Keratinocyte (primary cell): Measurements from ENCODE around the gene FGF5. TPM values are rescaled to one million over a fixed set of nuclear protein-coding genes. Genes with fewer than 3 reads are reported as not detected.

ENCODE experiments used
- DNase-seq: peaks from one replicate; pipeline ENCODE4 v3.0.0-alpha.2; 2011; ENCODE audit warnings: low read depth, missing footprints, low spot score
- FAIRE-seq: peaks from 2 replicates; lab custom pipeline; 2011; peaks lifted over from hg19 to GRCh38; lab: Jason Lieb, UNC
- H2AFZ ChIP-seq: 2 replicates; pipeline ENCODE4 v1.6.0; 2012; ENCODE audit warnings: low read length, control low read depth, inconsistent platforms; ENCODE audit not compliant: control insufficient read depth
- H3K27ac ChIP-seq: 2 replicates; pipeline ENCODE4 v1.5.1; 2011; ENCODE audit warnings: low read length; ENCODE audit not compliant: control insufficient read depth, insufficient read depth
- H3K27me3 ChIP-seq: 3 replicates; pipeline ENCODE4 v1.6.0; 2011; ENCODE audit warnings: low read length; ENCODE audit not compliant: control insufficient read depth, insufficient read depth; ENCODE audit errors: extremely low read depth
- H3K36me3 ChIP-seq, 2 experiments: 2 replicates in 1 of 2; 3 replicates in 1 of 2; pipeline ENCODE4 v1.5.1; 2011; ENCODE audit warnings: low read length in 2 of 2, mild to moderate bottlenecking in 1 of 2; ENCODE audit not compliant: control insufficient read depth in 2 of 2, insufficient read depth in 2 of 2; ENCODE audit errors: extremely low read depth in 1 of 2
- H3K4me1 ChIP-seq: 3 replicates; pipeline ENCODE4 v1.5.1; 2011; ENCODE audit warnings: low read length; ENCODE audit not compliant: control insufficient read depth, insufficient read depth; ENCODE audit errors: extremely low read depth
- H3K4me2 ChIP-seq: 3 replicates; pipeline ENCODE4 v1.6.0; 2011; ENCODE audit warnings: low read depth, low read length; ENCODE audit not compliant: control insufficient read depth, insufficient read depth; ENCODE audit errors: extremely low read depth
- H3K4me3 ChIP-seq, 3 experiments: fragments of 200-600 bp in 1 of 3; sonication (generic) in 1 of 3; 2 replicates in 2 of 3; 3 replicates in 1 of 3; pipeline ENCODE4 v1.5.1; 2011 to 2016; ENCODE audit warnings: low read length in 3 of 3, mild to moderate bottlenecking in 3 of 3, control low read depth in 2 of 3, inconsistent platforms in 1 of 3, low read depth in 1 of 3, mixed read lengths in 1 of 3, mixed run types in 1 of 3, moderate library complexity in 1 of 3; ENCODE audit not compliant: control insufficient read depth in 2 of 3, insufficient read depth in 2 of 3; ENCODE audit errors: extremely low read depth in 1 of 3
- H3K79me2 ChIP-seq: 2 replicates; pipeline ENCODE4 v1.6.0; 2012; ENCODE audit warnings: low read length; ENCODE audit not compliant: control insufficient read depth, insufficient read depth
- H3K9ac ChIP-seq: 3 replicates; pipeline ENCODE4 v1.6.0; 2011; ENCODE audit warnings: low read length; ENCODE audit not compliant: control insufficient read depth, insufficient read depth; ENCODE audit errors: extremely low read depth
- H3K9me1 ChIP-seq: 3 replicates; pipeline ENCODE4 v1.6.0; 2011; ENCODE audit warnings: low read length; ENCODE audit not compliant: control insufficient read depth, insufficient read depth; ENCODE audit errors: extremely low read depth
- H3K9me3 ChIP-seq: 2 replicates; pipeline ENCODE4 v1.5.1; 2012; ENCODE audit warnings: low read depth, low read length; ENCODE audit not compliant: control insufficient read depth
- H4K20me1 ChIP-seq: 3 replicates; pipeline ENCODE4 v1.6.0; 2011; ENCODE audit warnings: low read length; ENCODE audit not compliant: control insufficient read depth, insufficient read depth; ENCODE audit errors: extremely low read depth
- EZH2 ChIP-seq: IDR thresholded peaks from one replicate; pipeline ENCODE4 v1.6.1; 2012; ENCODE audit warnings: inconsistent platforms, mild to moderate bottlenecking, low read length, moderate library complexity
- dilution Hi-C: fragments of 300-500 bp; cut with MboI; formaldehyde crosslinking; loops from one replicate; pipeline ENCODE4 v1.7.0; 2020; ENCODE audit warnings: low sequenced_read_pairs; ENCODE audit not compliant: extremely low pct_ligation_motif_present
- polyA plus RNA-seq, 5 experiments: library from polyadenylated mRNA; depleted of rRNA in 3 of 5; stranded (reverse) in 3 of 5; stranded (forward) in 1 of 5; unstranded in 1 of 5; fragments of >200 nt; gene quantifications; 1 replicate in 1 of 5; 2 replicates in 3 of 5; 3 replicates in 1 of 5; pipeline versions ENCODE4 v1.2.1 to v1.2.3, GENCODE V29; 2011 to 2012; ENCODE audit warnings: missing spikeins in 2 of 5, low read depth in 1 of 5, low replicate concordance in 1 of 5
- TF ChIP-seq, protein P1 (sequence below), 3 experiments: IDR thresholded peaks in 1 of 3; conservative IDR thresholded peaks in 1 of 3; optimal IDR thresholded peaks in 1 of 3; 2 replicates in 2 of 3; 3 replicates in 1 of 3; pipeline versions ENCODE3 to v1.5.1; 2011; ENCODE audit warnings: low read length in 3 of 3, mild to moderate bottlenecking in 3 of 3, moderate library complexity in 2 of 3, control low read depth in 1 of 3, inconsistent platforms in 1 of 3; ENCODE audit not compliant: insufficient read depth in 2 of 3; ENCODE audit errors: extremely low read depth in 1 of 3

Gene FGF5
- polyA plus RNA-seq, 1 donor (not counting 4 experiments of a cell fraction or from before 2014, with no cell fraction given): 3.9 TPM

DNA sequence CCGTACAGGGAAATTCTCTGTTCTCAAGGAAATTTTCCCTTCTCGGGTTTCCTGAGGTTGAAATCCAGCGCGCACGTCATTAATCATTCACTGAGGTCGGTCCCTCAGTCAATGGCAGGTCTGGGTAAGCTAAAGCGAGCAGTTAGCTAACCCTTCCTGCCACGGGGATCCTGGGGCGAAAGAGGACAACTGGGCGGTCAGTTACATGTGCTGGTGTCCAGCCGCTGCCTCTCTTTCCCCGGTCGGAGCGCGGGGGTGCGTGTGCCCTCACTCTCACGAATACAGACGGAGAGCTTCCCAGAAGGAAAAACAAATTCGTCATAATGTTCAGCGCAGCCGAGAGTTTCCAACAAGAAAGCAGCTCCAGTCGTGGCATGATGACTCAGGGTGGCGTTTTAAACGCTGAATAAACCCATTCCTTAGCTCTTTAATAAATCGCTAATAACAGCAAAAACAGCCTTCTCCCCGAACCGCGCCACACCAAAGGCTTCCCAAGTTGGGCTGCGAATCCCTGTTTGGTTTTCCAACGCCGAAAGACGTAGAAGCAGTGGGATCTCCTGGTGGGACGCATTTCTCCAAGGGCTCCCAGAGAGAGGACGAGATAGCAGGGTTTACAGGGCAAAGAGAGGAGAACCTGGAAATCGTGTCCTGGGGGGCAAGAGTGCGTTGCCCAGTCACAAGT lies 752 bp upstream of the FGF5 start:
- peak; percentile 96 for FAIRE-seq
- Histone ChIP-seq H3K79me2 (no peaks in the 10 kb centered on the region), H3K27ac (peak overlapping the region; percentile 44)

DNA sequence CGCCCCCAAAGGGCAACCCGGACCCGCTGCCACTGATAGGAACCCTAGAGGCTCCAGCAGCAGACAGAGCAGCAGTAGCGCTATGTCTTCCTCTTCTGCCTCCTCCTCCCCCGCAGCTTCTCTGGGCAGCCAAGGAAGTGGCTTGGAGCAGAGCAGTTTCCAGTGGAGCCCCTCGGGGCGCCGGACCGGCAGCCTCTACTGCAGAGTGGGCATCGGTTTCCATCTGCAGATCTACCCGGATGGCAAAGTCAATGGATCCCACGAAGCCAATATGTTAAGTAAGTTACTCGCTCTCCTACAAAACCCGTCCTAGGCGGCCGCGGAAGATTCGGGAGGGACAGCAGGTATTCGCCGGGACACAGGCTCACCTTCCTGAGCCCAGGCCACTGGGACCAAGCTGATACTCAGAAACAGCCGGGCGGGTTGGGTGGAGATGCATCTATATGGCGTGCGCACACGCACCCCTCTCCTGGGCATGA lies 477 bp downstream of the FGF5 start:
- Histone ChIP-seq H3K36me3 (no peaks in the 10 kb centered on the region), H3K9ac (peak overlapping the region; percentile 69), H4K20me1 (no peaks in the 10 kb centered on the region), H3K9me3 (no peaks in the 10 kb centered on the region), H3K4me3 (peak overlapping the region; percentile 50 to 83 (median 75)), H2AFZ (peak overlapping the region; percentile 93), H3K79me2 (no peaks in the 10 kb centered on the region), H3K4me1 (peaks cover 13% of the 10 kb centered on the region), H3K9me1 (no peaks in the 10 kb centered on the region), H3K27ac (peak overlapping the region; percentile 36), H3K4me2 (peak overlapping the region; percentile 97), H3K27me3 (peaks cover 53% of the 10 kb centered on the region)
- TF ChIP-seq, protein P1, sequence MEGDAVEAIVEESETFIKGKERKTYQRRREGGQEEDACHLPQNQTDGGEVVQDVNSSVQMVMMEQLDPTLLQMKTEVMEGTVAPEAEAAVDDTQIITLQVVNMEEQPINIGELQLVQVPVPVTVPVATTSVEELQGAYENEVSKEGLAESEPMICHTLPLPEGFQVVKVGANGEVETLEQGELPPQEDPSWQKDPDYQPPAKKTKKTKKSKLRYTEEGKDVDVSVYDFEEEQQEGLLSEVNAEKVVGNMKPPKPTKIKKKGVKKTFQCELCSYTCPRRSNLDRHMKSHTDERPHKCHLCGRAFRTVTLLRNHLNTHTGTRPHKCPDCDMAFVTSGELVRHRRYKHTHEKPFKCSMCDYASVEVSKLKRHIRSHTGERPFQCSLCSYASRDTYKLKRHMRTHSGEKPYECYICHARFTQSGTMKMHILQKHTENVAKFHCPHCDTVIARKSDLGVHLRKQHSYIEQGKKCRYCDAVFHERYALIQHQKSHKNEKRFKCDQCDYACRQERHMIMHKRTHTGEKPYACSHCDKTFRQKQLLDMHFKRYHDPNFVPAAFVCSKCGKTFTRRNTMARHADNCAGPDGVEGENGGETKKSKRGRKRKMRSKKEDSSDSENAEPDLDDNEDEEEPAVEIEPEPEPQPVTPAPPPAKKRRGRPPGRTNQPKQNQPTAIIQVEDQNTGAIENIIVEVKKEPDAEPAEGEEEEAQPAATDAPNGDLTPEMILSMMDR (optimal IDR thresholded peaks at IDR 0.05 in 1 of 3, IDR thresholded peaks at IDR 0.05 in 1 of 3, conservative IDR thresholded peaks at IDR 0.05 in 1 of 3; ENCODE audit: extremely low read depth in 1 of 3, insufficient read depth in 2 of 3, low read length in 3 of 3): no peak
- no peak for TF ChIP-seq EZH2
- FAIRE-seq: no peak
- no peak for DNase-seq
- dilution Hi-C loops: no loop called here

More for the DNA sequence above, 752 bp upstream of the FGF5 start:
- H3K9me3 ChIP-seq: no peaks in the 10 kb centered on the region
- H3K4me1 ChIP-seq: peaks cover 13% of the 10 kb centered on the region
- H3K9ac ChIP-seq: peak overlapping the region; percentile 79
- H3K27me3 ChIP-seq: peaks cover 53% of the 10 kb centered on the region
- H3K4me2 ChIP-seq: peak overlapping the region; percentile 97
- DNase-seq: peak; percentile 11
- H4K20me1 ChIP-seq: no peaks in the 10 kb centered on the region
- H2AFZ ChIP-seq: peak overlapping the region; percentile 93
- no peaks in the 10 kb centered on the region for H3K36me3 ChIP-seq
- H3K9me1 ChIP-seq: no peaks in the 10 kb centered on the region
- dilution Hi-C loops: no loop called here
- TF ChIP-seq, protein P1 (optimal IDR thresholded peaks at IDR 0.05 in 1 of 3, IDR thresholded peaks at IDR 0.05 in 1 of 3, conservative IDR thresholded peaks at IDR 0.05 in 1 of 3; ENCODE audit: extremely low read depth in 1 of 3, insufficient read depth in 2 of 3, low read length in 3 of 3): no peak
- TF ChIP-seq EZH2: no peak
- H3K4me3 ChIP-seq: peak overlapping the region; percentile 50 to 83 (median 75)
